Measurements from ENCODE around the gene CCDC6. TPM values are rescaled to one million over a fixed set of nuclear protein-coding genes. Genes with fewer than 3 reads are reported as not detected.

CCDC6 gene
- total RNA-seq, 2 experiments from 2014 or later: 45.5 to 47.5 TPM

DNA sequence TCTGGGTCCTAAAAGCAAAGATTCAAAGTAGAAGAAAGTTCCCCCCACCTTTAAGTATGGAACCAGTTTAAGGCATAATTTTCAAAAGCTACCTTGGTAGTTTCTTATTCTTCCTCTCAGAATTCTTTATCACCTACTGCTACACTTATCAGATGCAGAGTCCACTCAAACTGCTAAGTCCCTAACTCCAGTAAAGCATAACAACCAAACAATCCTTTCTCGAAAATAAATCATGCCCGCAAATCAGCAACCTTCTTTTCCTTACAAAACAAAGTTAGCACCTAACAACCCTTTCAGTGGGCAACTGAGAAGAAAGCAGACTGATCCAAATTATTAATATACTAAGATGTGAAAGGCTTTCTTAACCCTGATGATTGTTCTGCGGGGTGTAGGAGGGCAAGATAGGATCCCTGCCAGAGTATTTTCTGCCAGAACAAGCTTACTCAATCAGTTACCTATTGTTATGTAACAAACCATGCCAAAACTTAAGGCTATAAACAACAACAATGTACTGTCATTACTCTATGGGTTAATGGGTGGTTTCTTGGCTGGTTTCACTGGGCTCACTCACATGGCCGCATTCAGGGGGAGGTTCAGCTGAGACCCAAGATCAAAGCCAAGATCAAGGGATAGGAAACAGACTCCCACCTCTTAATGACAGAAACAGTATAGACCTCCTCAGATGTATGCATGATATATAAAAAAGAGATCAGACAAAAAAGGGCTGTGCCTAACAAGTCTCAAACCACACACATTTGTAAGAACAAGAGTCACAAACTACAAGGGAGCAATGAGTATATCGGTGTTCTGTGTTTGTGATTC is 42.0 kb downstream of the CCDC6 start:
- peak; percentile 53 for DNase-seq
- peaks cover 63% of the 10 kb centered on the region for H3K4me1 Mint-ChIP-seq
- no peaks in the 10 kb centered on the region for H3K27me3 Mint-ChIP-seq
- H3K36me3 Mint-ChIP-seq: peaks cover 24% of the 10 kb centered on the region
- H3K4me3 Mint-ChIP-seq: peak overlapping the region; percentile 43
- H3K9me3 Mint-ChIP-seq: peaks cover 11% of the 10 kb centered on the region
- peak overlapping the region; percentile 40 for H3K27ac Mint-ChIP-seq

DNA sequence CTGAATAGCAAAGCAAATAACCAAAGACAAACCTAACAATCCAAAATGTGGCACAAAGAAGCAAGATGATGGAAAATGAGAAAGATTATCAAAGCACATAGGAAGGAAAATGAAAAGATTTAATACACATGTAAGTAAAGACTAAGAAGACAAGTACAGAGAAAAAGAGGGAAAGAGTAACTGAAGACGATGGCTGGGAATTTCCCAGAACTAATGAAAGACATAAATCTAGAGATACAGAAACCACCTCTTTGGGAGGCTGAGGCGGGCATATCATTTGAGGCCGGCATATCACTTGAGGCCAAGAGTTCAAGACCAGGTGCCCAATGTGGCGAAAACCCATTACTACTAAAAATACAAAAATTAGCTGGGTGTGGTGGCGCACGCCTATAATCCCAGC is 46.8 kb downstream of the CCDC6 start:
- Mint-ChIP-seq H3K27me3 (no peaks in the 10 kb centered on the region), H3K9me3 (peaks cover 16% of the 10 kb centered on the region), H3K27ac (no peak overlapping the region), H3K4me3 (no peak overlapping the region), H3K36me3 (peaks cover 35% of the 10 kb centered on the region), H3K4me1 (peaks cover 49% of the 10 kb centered on the region)
- DNase-seq: no peak

GRCh38 chr10:59857921-59858320 is 48.4 kb downstream of the CCDC6 start:
- H3K4me3 Mint-ChIP-seq: no peak overlapping the region
- DNase-seq: no peak
- H3K36me3 Mint-ChIP-seq: peaks cover 49% of the 10 kb centered on the region

DNA sequence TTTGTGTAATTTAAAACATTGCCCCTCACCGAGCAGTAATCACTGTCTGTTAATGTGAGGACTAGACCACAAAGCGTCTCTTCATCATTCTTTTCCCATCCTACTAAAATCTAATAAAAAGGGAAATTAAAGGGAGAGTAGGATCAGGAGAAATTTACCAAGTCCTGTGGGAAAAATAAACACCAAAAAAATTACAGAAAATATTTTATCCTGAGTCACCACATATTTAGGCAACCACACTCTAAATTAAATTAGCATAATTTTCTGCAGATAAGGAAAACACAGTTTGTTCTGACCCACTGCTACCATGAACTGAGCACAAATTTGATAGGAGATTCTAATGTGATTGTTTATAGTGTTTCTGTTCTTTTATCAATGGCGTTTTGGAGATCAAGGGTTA is 49.3 kb downstream of the CCDC6 start:
- H3K27me3 Mint-ChIP-seq: no peaks in the 10 kb centered on the region
- H3K4me1 Mint-ChIP-seq: peaks cover 53% of the 10 kb centered on the region
- peaks cover 57% of the 10 kb centered on the region for H3K36me3 Mint-ChIP-seq
- no peak overlapping the region for H3K4me3 Mint-ChIP-seq
- no peak for DNase-seq
- H3K9me3 Mint-ChIP-seq: peaks cover 18% of the 10 kb centered on the region
- no peak overlapping the region for H3K27ac Mint-ChIP-seq

More at GRCh38 chr10:59857921-59858320, 48.4 kb downstream of the CCDC6 start:
- peaks cover 18% of the 10 kb centered on the region for H3K9me3 Mint-ChIP-seq
- H3K27me3 Mint-ChIP-seq: no peaks in the 10 kb centered on the region
- H3K27ac Mint-ChIP-seq: no peak overlapping the region
- peaks cover 49% of the 10 kb centered on the region for H3K4me1 Mint-ChIP-seq

- Mint-ChIP-seq H3K27ac (no peak overlapping the region), H3K27me3 (no peaks in the 10 kb centered on the region), H3K4me1 (peaks cover 50% of the 10 kb centered on the region), H3K36me3 (peaks cover 54% of the 10 kb centered on the region), H3K9me3 (peaks cover 15% of the 10 kb centered on the region), H3K4me3 (no peak overlapping the region)
- DNase-seq: no peak
Observed at GRCh38 chr10:59856104-59856503, 50.3 kb downstream of the CCDC6 start.

GRCh38 chr10:59854571-59854970 is 51.8 kb downstream of the CCDC6 start:
- no peak overlapping the region for H3K4me3 Mint-ChIP-seq
- H3K27me3 Mint-ChIP-seq: no peaks in the 10 kb centered on the region
- DNase-seq: no peak
- peaks cover 43% of the 10 kb centered on the region for H3K36me3 Mint-ChIP-seq
- H3K4me1 Mint-ChIP-seq: peaks cover 42% of the 10 kb centered on the region
- H3K27ac Mint-ChIP-seq: no peak overlapping the region
- peaks cover 9% of the 10 kb centered on the region for H3K9me3 Mint-ChIP-seq

- peaks cover 49% of the 10 kb centered on the region for H3K36me3 Mint-ChIP-seq
- no peak for DNase-seq
- H3K27me3 Mint-ChIP-seq: no peaks in the 10 kb centered on the region
- H3K27ac Mint-ChIP-seq: no peak overlapping the region
- H3K4me3 Mint-ChIP-seq: no peak overlapping the region
- peaks cover 27% of the 10 kb centered on the region for H3K4me1 Mint-ChIP-seq
- peaks cover 5% of the 10 kb centered on the region for H3K9me3 Mint-ChIP-seq
Observed at GRCh38 chr10:59852670-59853069, 53.7 kb downstream of the CCDC6 start.

DNA sequence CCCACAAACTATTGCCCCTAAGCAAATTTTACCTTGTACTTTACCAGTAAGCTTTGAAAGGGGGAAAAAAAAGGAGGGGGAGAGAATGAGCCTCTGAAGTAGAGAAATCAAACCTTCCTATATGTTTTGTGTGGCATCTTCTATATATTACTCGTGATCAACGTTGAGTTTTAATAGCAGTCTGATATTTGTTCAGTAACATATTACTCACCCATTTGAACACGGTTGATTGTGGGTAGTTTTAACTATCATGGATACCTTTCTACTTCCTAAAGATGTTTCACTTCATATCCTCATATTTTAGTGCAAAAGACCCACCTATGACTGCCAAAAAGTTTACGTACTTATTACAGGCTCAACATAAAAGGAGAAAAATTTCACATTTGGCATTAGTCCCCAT is 54.5 kb downstream of the CCDC6 start:
- Mint-ChIP-seq H3K36me3 (peaks cover 50% of the 10 kb centered on the region), H3K27me3 (no peaks in the 10 kb centered on the region), H3K4me1 (peaks cover 24% of the 10 kb centered on the region), H3K27ac (no peak overlapping the region), H3K4me3 (no peak overlapping the region), H3K9me3 (peaks cover 5% of the 10 kb centered on the region)
- DNase-seq: no peak

GRCh38 chr10:59847888-59848287 is 58.5 kb downstream of the CCDC6 start:
- no peak overlapping the region for H3K4me3 Mint-ChIP-seq
- peaks cover 46% of the 10 kb centered on the region for H3K36me3 Mint-ChIP-seq
- peaks cover 16% of the 10 kb centered on the region for H3K4me1 Mint-ChIP-seq
- no peak for DNase-seq
- H3K27me3 Mint-ChIP-seq: no peaks in the 10 kb centered on the region
- no peaks in the 10 kb centered on the region for H3K9me3 Mint-ChIP-seq
- H3K27ac Mint-ChIP-seq: no peak overlapping the region

GRCh38 chr10:59847326-59847725 is 59.0 kb downstream of the CCDC6 start:
- Mint-ChIP-seq H3K36me3 (peaks cover 44% of the 10 kb centered on the region), H3K27ac (no peak overlapping the region), H3K4me1 (peaks cover 12% of the 10 kb centered on the region), H3K9me3 (no peaks in the 10 kb centered on the region), H3K4me3 (no peak overlapping the region), H3K27me3 (no peaks in the 10 kb centered on the region)
- DNase-seq: no peak

DNA sequence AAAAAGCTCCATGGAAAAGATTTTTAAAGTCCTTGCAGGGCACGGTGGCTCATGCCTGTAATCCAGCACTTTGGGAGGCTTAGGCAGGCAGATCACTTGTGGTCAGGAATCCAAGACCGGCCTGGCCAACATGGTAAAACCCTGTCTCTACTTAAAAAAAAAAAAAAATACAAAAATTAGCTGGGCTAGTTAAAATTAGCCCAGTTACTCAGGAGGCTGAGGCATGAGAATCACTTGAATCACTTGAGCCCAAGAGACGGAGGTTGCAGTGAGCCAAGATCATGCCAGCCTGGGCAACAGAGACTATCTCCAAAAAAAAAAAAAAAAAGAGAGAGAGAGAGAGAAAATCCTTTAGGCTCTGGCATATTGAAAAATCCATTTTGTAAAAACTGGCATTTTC is 61.9 kb downstream of the CCDC6 start:
- DNase-seq: no peak
- Mint-ChIP-seq H3K27ac (no peak overlapping the region), H3K9me3 (no peaks in the 10 kb centered on the region), H3K27me3 (no peaks in the 10 kb centered on the region), H3K36me3 (peaks cover 51% of the 10 kb centered on the region), H3K4me1 (peaks cover 11% of the 10 kb centered on the region), H3K4me3 (no peak overlapping the region)

DNA sequence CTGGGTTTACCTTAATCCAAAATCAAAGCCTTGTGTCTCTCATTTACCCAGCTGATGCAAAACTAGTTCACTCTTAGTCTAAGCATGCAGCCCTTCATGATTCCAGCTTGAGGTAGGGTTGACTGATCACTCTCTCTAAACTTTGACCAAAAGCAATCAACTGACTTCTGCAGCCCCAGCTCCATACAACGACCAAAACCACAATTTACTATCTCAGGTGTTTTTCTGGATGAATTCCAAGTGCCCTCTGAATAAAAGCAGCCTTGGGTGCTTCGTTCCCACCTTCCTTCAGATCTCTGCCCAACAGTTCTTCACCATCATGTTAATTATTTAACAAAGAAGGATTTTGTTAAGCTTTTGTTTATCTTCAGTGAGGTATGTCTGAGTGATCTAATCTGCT is 62.6 kb downstream of the CCDC6 start:
- no peak overlapping the region for H3K4me3 Mint-ChIP-seq
- H3K4me1 Mint-ChIP-seq: peaks cover 11% of the 10 kb centered on the region
- no peaks in the 10 kb centered on the region for H3K27me3 Mint-ChIP-seq
- H3K36me3 Mint-ChIP-seq: peaks cover 51% of the 10 kb centered on the region
- no peak for DNase-seq
- no peak overlapping the region for H3K27ac Mint-ChIP-seq
- no peaks in the 10 kb centered on the region for H3K9me3 Mint-ChIP-seq

DNA sequence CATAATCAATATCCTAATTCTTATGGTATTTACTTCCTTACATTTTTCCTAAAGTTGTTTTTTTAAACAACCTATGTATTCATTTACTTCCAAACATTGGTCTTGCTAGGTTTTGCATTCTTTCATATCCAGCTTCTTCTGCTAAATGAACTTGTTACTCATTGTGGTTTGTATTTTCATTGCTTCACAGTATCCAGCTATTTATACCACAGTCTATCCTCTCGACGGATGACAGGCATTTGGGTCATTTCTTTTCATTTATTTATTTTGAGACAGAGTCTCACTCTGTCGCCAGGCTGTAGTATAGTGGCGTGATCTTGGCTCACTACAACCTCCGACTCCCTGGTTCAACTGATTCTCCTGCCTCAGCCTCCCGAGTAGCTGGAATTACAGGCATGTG is 66.8 kb downstream of the CCDC6 start:
- H3K36me3 Mint-ChIP-seq: peaks cover 51% of the 10 kb centered on the region
- H3K27ac Mint-ChIP-seq: peak overlapping the region; percentile 30
- H3K27me3 Mint-ChIP-seq: no peaks in the 10 kb centered on the region
- H3K4me1 Mint-ChIP-seq: peaks cover 19% of the 10 kb centered on the region
- H3K4me3 Mint-ChIP-seq: no peak overlapping the region
- H3K9me3 Mint-ChIP-seq: no peaks in the 10 kb centered on the region
- no peak for DNase-seq

- H3K27ac Mint-ChIP-seq: peak overlapping the region; percentile 6
- H3K4me3 Mint-ChIP-seq: no peak overlapping the region
- H3K27me3 Mint-ChIP-seq: no peaks in the 10 kb centered on the region
- H3K4me1 Mint-ChIP-seq: peaks cover 23% of the 10 kb centered on the region
- H3K9me3 Mint-ChIP-seq: no peaks in the 10 kb centered on the region
- DNase-seq: no peak
- H3K36me3 Mint-ChIP-seq: peaks cover 48% of the 10 kb centered on the region
Observed at GRCh38 chr10:59838085-59838789, 68.1 kb downstream of the CCDC6 start.

- Mint-ChIP-seq H3K27me3 (no peaks in the 10 kb centered on the region), H3K9me3 (no peaks in the 10 kb centered on the region), H3K4me1 (peaks cover 38% of the 10 kb centered on the region), H3K27ac (no peak overlapping the region), H3K4me3 (no peak overlapping the region), H3K36me3 (peaks cover 44% of the 10 kb centered on the region)
- DNase-seq: no peak
Observed at GRCh38 chr10:59833810-59834209, 72.5 kb downstream of the CCDC6 start.

DNA sequence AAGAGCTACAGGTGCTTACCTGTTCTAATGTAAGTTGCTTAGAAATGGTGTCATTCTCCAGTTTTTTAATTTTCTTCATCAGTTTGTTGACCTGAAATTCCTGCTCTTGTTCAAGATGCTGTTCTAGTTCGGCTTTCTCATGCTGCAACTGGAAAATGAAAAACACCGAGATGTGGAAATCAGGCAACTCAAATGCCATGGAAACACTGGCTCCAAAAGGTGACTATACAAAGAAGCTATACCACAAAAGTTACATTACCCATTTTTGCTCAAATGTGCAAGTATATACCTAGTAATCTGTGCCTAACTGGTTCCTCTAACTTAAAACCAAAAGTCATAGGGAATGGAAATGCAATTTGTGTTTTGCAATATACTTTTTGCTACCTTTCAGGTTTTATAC is 73.8 kb downstream of the CCDC6 start:
- Mint-ChIP-seq H3K9me3 (no peaks in the 10 kb centered on the region), H3K27ac (no peak overlapping the region), H3K36me3 (peaks cover 36% of the 10 kb centered on the region), H3K27me3 (no peaks in the 10 kb centered on the region), H3K4me1 (peaks cover 34% of the 10 kb centered on the region), H3K4me3 (no peak overlapping the region)
- DNase-seq: no peak
